Heart left ventricle (tissue), 13 donors: ENCODE data around the gene SLC18A3.

Source experiments
- CTCF ChIP-seq, 12 donors: fragments of 200-600 bp; sonication (generic) in 4 of 12; IDR thresholded peaks; one replicate each; pipeline versions ENCODE4 v1.5.0 to v1.8.0; 2018 to 2022; ENCODE audit warnings: antibody characterized with exemption in 12 of 12, mild to moderate bottlenecking in 5 of 12
- POLR2A ChIP-seq, 2 donors: fragments of 450-650 bp; IDR thresholded peaks; one replicate each; pipeline ENCODE4 v1.6.1; 2017; ENCODE audit warnings: antibody characterized with exemption in 2 of 2, mild to moderate bottlenecking in 2 of 2, moderate library complexity in 2 of 2
- donor health status: ischemic (EF 13 %, LVEDD 7.1; RV severe dilation, severe dysfunction).
- donor health status: DM: no; HTN: yes; CAD: no.
- donor health status: DM: no; HTN: no; CAD: no.
- donor health status: ischemic (EF 25% LVEDD 6.9; RV normal size, moderate dysfunction).
- donor health status: ischemic (EF 25% LVEDD 5.7; RV mildly dilated, moderate dysfunction).
- donor health status: ischemic (EF 35%, LVEDD 5.7; RV mildly dilated, moderate dysfunction).
- donor health status: nonischemic (EF 11% LVEDD 7.7; RV severe dilation, severe dysfunction).
- donor health status: DM: yes; HTN: yes; CAD: no.
- donor health status: PGD.
- donor health status: ischemic (EF 29% LVEDD 5.4; RV normal size, mild dysfunction).
- donor health status: nonischemic (EF 23%, LVEDD 6.1; RV moderate dilation, normal function).

DNA sequence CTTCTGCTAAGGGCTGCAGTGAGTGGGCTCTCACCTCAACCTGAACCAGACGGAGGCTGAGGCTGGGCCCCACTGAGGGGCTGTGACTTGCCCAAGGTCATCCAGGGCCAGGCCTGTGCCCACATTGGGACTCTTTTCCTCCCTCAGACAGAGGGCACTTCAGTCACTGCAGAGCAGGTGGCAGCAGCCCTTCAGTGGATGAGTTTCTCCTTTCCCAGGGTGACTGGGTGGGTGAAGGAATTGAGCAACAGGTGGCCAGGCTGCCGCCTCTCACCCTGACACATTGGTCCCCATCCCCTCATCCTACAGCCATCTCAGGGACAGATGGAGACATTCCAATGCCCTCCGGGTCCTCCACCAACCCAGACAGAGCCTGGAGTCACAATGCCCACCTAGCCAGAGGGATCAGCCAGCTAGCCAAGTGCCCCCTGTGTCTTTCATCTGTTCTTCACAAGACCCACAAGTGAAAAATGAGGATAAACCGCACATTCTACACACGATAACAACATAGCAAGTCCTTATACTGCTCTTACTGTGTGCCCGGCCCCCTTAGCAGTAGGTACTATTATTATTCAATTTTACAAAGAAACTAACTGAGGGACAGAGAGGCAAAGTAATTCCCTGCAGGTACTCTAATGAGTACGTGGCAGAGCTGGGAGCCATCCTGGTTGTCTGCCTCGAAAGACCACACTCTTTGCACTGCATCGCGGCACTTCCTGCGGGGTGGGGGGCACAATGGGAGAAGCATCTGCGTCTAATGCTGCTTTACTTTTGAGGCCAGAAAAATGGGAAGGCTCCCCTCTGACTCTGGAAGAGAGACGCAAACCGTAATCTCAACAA is 1.7 kb upstream of the SLC18A3 start:
- TF ChIP-seq CTCF (IDR thresholded peaks at IDR 0.05) = no peak
- no peak for TF ChIP-seq POLR2A (IDR thresholded peaks at IDR 0.05)
